Keratinocyte (primary cell): ENCODE measurements around the gene KLHL22.
A peak's percentile ranks its signal among the peaks of the same experiment; 100 is the strongest.

Source experiments
- EZH2 ChIP-seq: IDR thresholded peaks from one replicate; pipeline ENCODE4 v1.6.1; 2012; ENCODE audit warnings: inconsistent platforms, mild to moderate bottlenecking, low read length, moderate library complexity
- TF ChIP-seq, protein P1 (sequence below), 3 experiments: IDR thresholded peaks in 1 of 3; conservative IDR thresholded peaks in 1 of 3; optimal IDR thresholded peaks in 1 of 3; 2 replicates in 2 of 3; 3 replicates in 1 of 3; pipeline versions ENCODE3 to v1.5.1; 2011; ENCODE audit warnings: low read length in 3 of 3, mild to moderate bottlenecking in 3 of 3, moderate library complexity in 2 of 3, control low read depth in 1 of 3, inconsistent platforms in 1 of 3; ENCODE audit not compliant: insufficient read depth in 2 of 3; ENCODE audit errors: extremely low read depth in 1 of 3

DNA sequence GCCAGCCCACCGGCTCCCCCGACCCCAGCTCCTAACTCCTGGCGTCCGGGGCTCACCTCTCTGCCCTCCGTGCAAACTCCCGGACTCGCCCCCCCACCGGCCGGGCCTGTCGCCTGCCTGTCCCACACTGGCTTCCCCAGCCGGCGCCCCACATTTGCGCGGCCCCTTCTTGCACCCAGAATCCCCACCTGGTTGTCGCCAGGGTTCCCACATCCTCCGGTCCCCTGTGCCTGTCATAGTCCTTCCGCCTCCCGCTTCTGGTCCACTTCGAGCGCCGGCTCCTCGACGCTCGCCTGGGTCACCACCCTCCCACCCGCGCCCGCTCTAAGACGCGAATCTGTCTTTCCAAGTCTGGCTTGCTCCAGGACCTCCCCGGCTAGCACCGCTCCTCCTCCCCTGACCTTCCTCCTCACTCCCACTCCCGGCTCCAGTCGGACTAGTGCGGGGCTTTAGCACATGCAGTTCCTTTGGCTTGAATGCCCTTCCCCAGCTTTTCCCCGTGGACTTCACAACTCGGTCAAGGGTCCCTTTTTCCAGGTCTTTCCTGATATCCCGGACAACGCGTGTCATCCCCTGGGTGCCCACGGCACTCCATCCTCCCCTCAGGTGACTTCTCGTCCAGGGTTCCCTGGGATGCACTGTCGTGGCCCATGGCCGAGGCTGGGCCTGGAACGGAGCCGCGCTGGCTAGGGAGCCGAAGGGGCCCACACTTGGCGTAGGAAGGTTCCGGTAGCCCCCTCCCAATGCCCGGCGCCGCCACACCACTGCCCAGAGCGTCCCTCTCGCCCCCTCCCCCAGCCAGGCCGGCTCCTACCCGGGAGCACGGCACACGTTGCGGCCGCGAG lies 58.6 kb downstream of the KLHL22 start:
- TF ChIP-seq, protein P1, sequence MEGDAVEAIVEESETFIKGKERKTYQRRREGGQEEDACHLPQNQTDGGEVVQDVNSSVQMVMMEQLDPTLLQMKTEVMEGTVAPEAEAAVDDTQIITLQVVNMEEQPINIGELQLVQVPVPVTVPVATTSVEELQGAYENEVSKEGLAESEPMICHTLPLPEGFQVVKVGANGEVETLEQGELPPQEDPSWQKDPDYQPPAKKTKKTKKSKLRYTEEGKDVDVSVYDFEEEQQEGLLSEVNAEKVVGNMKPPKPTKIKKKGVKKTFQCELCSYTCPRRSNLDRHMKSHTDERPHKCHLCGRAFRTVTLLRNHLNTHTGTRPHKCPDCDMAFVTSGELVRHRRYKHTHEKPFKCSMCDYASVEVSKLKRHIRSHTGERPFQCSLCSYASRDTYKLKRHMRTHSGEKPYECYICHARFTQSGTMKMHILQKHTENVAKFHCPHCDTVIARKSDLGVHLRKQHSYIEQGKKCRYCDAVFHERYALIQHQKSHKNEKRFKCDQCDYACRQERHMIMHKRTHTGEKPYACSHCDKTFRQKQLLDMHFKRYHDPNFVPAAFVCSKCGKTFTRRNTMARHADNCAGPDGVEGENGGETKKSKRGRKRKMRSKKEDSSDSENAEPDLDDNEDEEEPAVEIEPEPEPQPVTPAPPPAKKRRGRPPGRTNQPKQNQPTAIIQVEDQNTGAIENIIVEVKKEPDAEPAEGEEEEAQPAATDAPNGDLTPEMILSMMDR (optimal IDR thresholded peaks at IDR 0.05 in 1 of 3, IDR thresholded peaks at IDR 0.05 in 1 of 3, conservative IDR thresholded peaks at IDR 0.05 in 1 of 3; ENCODE audit: extremely low read depth in 1 of 3, insufficient read depth in 2 of 3, low read length in 3 of 3): no peak
- TF ChIP-seq EZH2: peak; percentile 99
